KBM-7 (cell line): Measurements from ENCODE around the gene FAM9C.

ENCODE experiments used
- DNase-seq: peaks from one replicate; pipeline ENCODE4 v3.0.0-alpha.2; 2015
- in situ Hi-C: fragments of 300-500 bp; cut with MboI; formaldehyde crosslinking; loops from 2 replicates; pipeline ENCODE4 v1.14.3; 2020; ENCODE audit warnings: low sequenced_read_pairs, low pct_unique_long_range_greater_than_20kb, mixed read lengths

FAM9C gene

GRCh38 chrX:13015536-13016236 lies 28.7 kb downstream of the FAM9C start:
- in situ Hi-C loops, result no loop called here
- no peak for DNase-seq

GRCh38 chrX:13014111-13015096 lies 30.0 kb downstream of the FAM9C start:
- no peak for DNase-seq
- in situ Hi-C loops, result no loop called here

- in situ Hi-C loops, result no loop called here
- peak; percentile 84 for DNase-seq
Observed at GRCh38 chrX:13013363-13014110, 30.9 kb downstream of the FAM9C start.

GRCh38 chrX:13010546-13010945 lies 33.9 kb downstream of the FAM9C start:
- no peak for DNase-seq
- in situ Hi-C loops, result no loop called here

- DNase-seq, result no peak
- in situ Hi-C loops, result no loop called here
Observed at GRCh38 chrX:13009844-13010243, 34.6 kb downstream of the FAM9C start.

- no peak for DNase-seq
- in situ Hi-C loops, result no loop called here
Observed at GRCh38 chrX:13009273-13009672, 35.1 kb downstream of the FAM9C start.

- in situ Hi-C loops, result no loop called here
- DNase-seq, result no peak
Observed at GRCh38 chrX:13008851-13009250, 35.6 kb downstream of the FAM9C start.

GRCh38 chrX:13008189-13008533 lies 36.3 kb downstream of the FAM9C start:
- in situ Hi-C loops, result no loop called here
- DNase-seq, result peak; percentile 42

GRCh38 chrX:13007519-13008188 lies 36.8 kb downstream of the FAM9C start:
- no peak for DNase-seq
- in situ Hi-C loops, result no loop called here

GRCh38 chrX:13005661-13006473 lies 38.6 kb downstream of the FAM9C start:
- no peak for DNase-seq
- in situ Hi-C loops, result no loop called here

- DNase-seq, result no peak
- in situ Hi-C loops, result no loop called here
Observed at GRCh38 chrX:13001961-13002671, 42.3 kb downstream of the FAM9C start.

GRCh38 chrX:13001097-13001496 lies 43.3 kb downstream of the FAM9C start:
- in situ Hi-C loops, result no loop called here

GRCh38 chrX:13000301-13000811 lies 44.1 kb downstream of the FAM9C start:
- peak; percentile 77 for DNase-seq
- in situ Hi-C loops, result no loop called here

More at GRCh38 chrX:13001097-13001496, 43.3 kb downstream of the FAM9C start:
- DNase-seq, result no peak

GRCh38 chrX:12999422-12999821 lies 45.0 kb downstream of the FAM9C start:
- in situ Hi-C loops, result no loop called here
- no peak for DNase-seq

- DNase-seq, result no peak
- in situ Hi-C loops, result no loop called here
Observed at GRCh38 chrX:12997906-12998687, 46.3 kb downstream of the FAM9C start.

- no peak for DNase-seq
- in situ Hi-C loops, result no loop called here
Observed at GRCh38 chrX:12996934-12997435, 47.4 kb downstream of the FAM9C start.

- DNase-seq, result no peak
- in situ Hi-C loops, result no loop called here
Observed at GRCh38 chrX:12994321-12994720, 50.1 kb downstream of the FAM9C start.
